HEK293 (cell line): ENCODE results near the gene SLC8A2.

ENCODE experiments used
- CTCF ChIA-PET: fragments of 350-600 bp; formaldehyde crosslinking; extraction: SDS; loops from one replicate; lab custom pipeline; 2021; ENCODE audit warnings: antibody characterized with exemption; lab: Yijun Ruan, JAX
- POLR2A ChIA-PET: fragments of 300-600 bp; formaldehyde crosslinking; extraction: SDS; loops from one replicate; lab custom pipeline; 2020; ENCODE audit warnings: antibody characterized with exemption, inconsistent platforms; lab: Yijun Ruan, JAX
- H3K27ac ChIP-seq: fragments of 200-500 bp; sonication (Bioruptor generic); 2 replicates; pipeline ENCODE4 v1.5.1; 2014; ENCODE audit warnings: low read depth, low read length, control low read depth, inconsistent platforms; ENCODE audit errors: extremely low read depth
- H3K36me3 ChIP-seq, 2 experiments: fragments of 200-500 bp in 1 of 2; sonication (Bioruptor generic) in 1 of 2; 1 replicate in 1 of 2; 2 replicates in 1 of 2; pipeline ENCODE4 v1.5.1; 2014 to 2017; ENCODE audit warnings: inconsistent platforms in 2 of 2, low read length in 2 of 2; ENCODE audit not compliant: control insufficient read depth in 2 of 2, insufficient read depth in 1 of 2
- H3K4me1 ChIP-seq: fragments of 200-500 bp; sonication (Bioruptor generic); 2 replicates; pipeline ENCODE4 v1.5.1; 2014; ENCODE audit warnings: mild to moderate bottlenecking, low read length, inconsistent platforms; ENCODE audit not compliant: control insufficient read depth, insufficient read depth
- H3K4me3 ChIP-seq: 2 replicates; pipeline ENCODE4 v1.5.1; 2011; ENCODE audit warnings: low read depth, mild to moderate bottlenecking, control low read depth, low read length, moderate library complexity
- H3K9me3 ChIP-seq: fragments of 200-500 bp; sonication (Bioruptor generic); 2 replicates; pipeline ENCODE4 v1.5.1; 2014; ENCODE audit warnings: low read depth, low read length, inconsistent platforms; ENCODE audit not compliant: control insufficient read depth, insufficient read depth
- EGR2 ChIP-seq: fragments of 450-650 bp; formaldehyde crosslinking; IDR thresholded peaks from 2 replicates; pipeline ENCODE4 v1.5.1; 2016; ENCODE audit warnings: low read depth, missing biosample characterization, missing genetic modification characterization
- HOXA7 ChIP-seq: sonication (generic); formaldehyde crosslinking; IDR thresholded peaks from 2 replicates; pipeline ENCODE4 v1.8.1; 2022; ENCODE audit warnings: missing genetic modification reagents, borderline replicate concordance
- KLF1 ChIP-seq: fragments of 450-650 bp; formaldehyde crosslinking; IDR thresholded peaks from 2 replicates; pipeline ENCODE4 v1.5.1; 2016; ENCODE audit warnings: missing biosample characterization, missing genetic modification characterization
- SCRT1 ChIP-seq: fragments of 450-650 bp; formaldehyde crosslinking; IDR thresholded peaks from 2 replicates; pipeline ENCODE4 v1.5.1; 2016; ENCODE audit warnings: missing biosample characterization, missing genetic modification characterization, borderline replicate concordance
- TRIM28 ChIP-seq: IDR thresholded peaks from 2 replicates; pipeline ENCODE4 v1.6.1; 2011; ENCODE audit warnings: low read length, control low read depth, borderline replicate concordance
- ZBTB1 ChIP-seq: fragments of 450-650 bp; formaldehyde crosslinking; IDR thresholded peaks from 2 replicates; pipeline ENCODE4 v1.5.1; 2016; ENCODE audit warnings: missing biosample characterization, missing genetic modification characterization
- ZFP37 ChIP-seq: fragments of 450-650 bp; formaldehyde crosslinking; IDR thresholded peaks from 2 replicates; pipeline ENCODE4 v1.5.1; 2016; ENCODE audit warnings: missing biosample characterization, missing genetic modification characterization
- ZNF114 ChIP-seq: fragments of 450-650 bp; formaldehyde crosslinking; IDR thresholded peaks from 2 replicates; pipeline ENCODE4 v1.5.0; 2017; ENCODE audit warnings: missing biosample characterization, missing genetic modification characterization
- ZNF138 ChIP-seq: fragments of 450-650 bp; formaldehyde crosslinking; IDR thresholded peaks from 2 replicates; pipeline ENCODE4 v1.5.1; 2016; ENCODE audit warnings: missing biosample characterization, missing genetic modification characterization, borderline replicate concordance
- ZNF202 ChIP-seq: fragments of 450-650 bp; formaldehyde crosslinking; IDR thresholded peaks from 2 replicates; pipeline ENCODE4 v1.5.1; 2016; ENCODE audit warnings: missing biosample characterization, missing genetic modification characterization, borderline replicate concordance
- ZNF223 ChIP-seq: fragments of 450-650 bp; formaldehyde crosslinking; IDR thresholded peaks from 2 replicates; pipeline ENCODE4 v1.5.1; 2016; ENCODE audit warnings: missing biosample characterization, missing genetic modification characterization
- ZNF248 ChIP-seq: fragments of 450-650 bp; formaldehyde crosslinking; IDR thresholded peaks from 2 replicates; pipeline ENCODE4 v1.5.1; 2017; ENCODE audit warnings: missing biosample characterization, missing genetic modification characterization
- ZNF426 ChIP-seq: fragments of 450-650 bp; formaldehyde crosslinking; IDR thresholded peaks from 2 replicates; pipeline ENCODE4 v1.5.1; 2017; ENCODE audit warnings: missing biosample characterization, missing genetic modification characterization, mild to moderate bottlenecking, inconsistent platforms, moderate library complexity
- ZNF433 ChIP-seq: fragments of 450-650 bp; formaldehyde crosslinking; IDR thresholded peaks from 2 replicates; pipeline ENCODE4 v1.5.1; 2016; ENCODE audit warnings: missing biosample characterization, missing genetic modification characterization, low read depth
- ZNF501 ChIP-seq: fragments of 450-650 bp; formaldehyde crosslinking; IDR thresholded peaks from 2 replicates; pipeline ENCODE4 v1.5.1; 2016; ENCODE audit warnings: missing biosample characterization, missing genetic modification characterization
- ZNF530 ChIP-seq: fragments of 450-650 bp; formaldehyde crosslinking; IDR thresholded peaks from 2 replicates; pipeline ENCODE4 v1.5.1; 2016; ENCODE audit warnings: low read depth, missing biosample characterization, missing genetic modification characterization
- ZNF654 ChIP-seq: fragments of 450-650 bp; formaldehyde crosslinking; IDR thresholded peaks from 2 replicates; pipeline ENCODE4 v1.5.1; 2016; ENCODE audit warnings: low read depth, missing biosample characterization, missing genetic modification characterization
- ZNF670 ChIP-seq: fragments of 450-650 bp; formaldehyde crosslinking; IDR thresholded peaks from 2 replicates; pipeline ENCODE4 v1.5.1; 2016; ENCODE audit warnings: missing biosample characterization, missing genetic modification characterization, low read depth
- ZSCAN4 ChIP-seq: fragments of 450-650 bp; formaldehyde crosslinking; IDR thresholded peaks from 2 replicates; pipeline ENCODE4 v1.5.1; 2017; ENCODE audit warnings: missing biosample characterization, missing genetic modification characterization
- ZSCAN5A ChIP-seq: fragments of 450-650 bp; formaldehyde crosslinking; IDR thresholded peaks from 2 replicates; pipeline ENCODE4 v1.5.1; 2016; ENCODE audit warnings: missing biosample characterization, missing genetic modification characterization
- TF ChIP-seq, protein P1 (sequence below): fragments of 450-650 bp; IDR thresholded peaks from 2 replicates; pipeline ENCODE4 v1.5.1; 2018; ENCODE audit warnings: missing biosample characterization, missing genetic modification characterization

Gene SLC8A2

GRCh38 chr19:47495478-47496372, 24.0 kb upstream of the SLC8A2 start:
- H3K9me3 ChIP-seq, result no peaks in the 10 kb centered on the region
- H3K27ac ChIP-seq, result no peak overlapping the region
- H3K4me3 ChIP-seq, result no peak overlapping the region
- CTCF ChIA-PET, result interaction anchor here (0.6 to 1.9 kb wide), 5 partner anchors 11 to 219 kb away, joined by 3 to 7 read pairs (median 3); partner anchors contain the start of genes DHX34 and KPTN
- H3K4me1 ChIP-seq, result no peaks in the 10 kb centered on the region
- TF ChIP-seq ZNF223 (tag by site-specific recombination), result no peak
- TF ChIP-seq ZNF426, result no peak
- TF ChIP-seq, all 188 proteins: peak for 0
- POLR2A ChIA-PET, result interaction anchor here (2.6 kb wide), 1 partner anchor 12 kb away, joined by 10 read pairs; the partner anchor contains the start of gene KPTN
- peaks cover 0 to 87% of the 10 kb centered on the region in 2 experiments; a peak in 1 of 3 replicates for H3K36me3 ChIP-seq

- H3K27ac ChIP-seq, result no peak overlapping the region
- H3K36me3 ChIP-seq, result peaks cover 7 to 87% of the 10 kb centered on the region in 2 experiments; a peak in 2 of 3 replicates
- ChIA-PET CTCF (interaction anchor here (0.6 to 1.6 kb wide), 3 partner anchors 10 to 215 kb away, joined by 3 read pairs; no protein-coding TSS in a partner anchor), POLR2A (interaction anchor here (0.7 to 2.6 kb wide), 3 partner anchors 11 to 160 kb away, joined by 4 to 10 read pairs (median 8); partner anchors contain the start of gene KPTN)
- H3K9me3 ChIP-seq, result no peaks in the 10 kb centered on the region
- H3K4me1 ChIP-seq, result no peaks in the 10 kb centered on the region
- TF ChIP-seq ZNF530, result no peak
- peak; percentile 34; the same call in 1 of the 2 replicates for TF ChIP-seq KLF1
- no peak overlapping the region for H3K4me3 ChIP-seq
Observed at GRCh38 chr19:47494729-47495128, 23.0 kb upstream of the SLC8A2 start.

DNA sequence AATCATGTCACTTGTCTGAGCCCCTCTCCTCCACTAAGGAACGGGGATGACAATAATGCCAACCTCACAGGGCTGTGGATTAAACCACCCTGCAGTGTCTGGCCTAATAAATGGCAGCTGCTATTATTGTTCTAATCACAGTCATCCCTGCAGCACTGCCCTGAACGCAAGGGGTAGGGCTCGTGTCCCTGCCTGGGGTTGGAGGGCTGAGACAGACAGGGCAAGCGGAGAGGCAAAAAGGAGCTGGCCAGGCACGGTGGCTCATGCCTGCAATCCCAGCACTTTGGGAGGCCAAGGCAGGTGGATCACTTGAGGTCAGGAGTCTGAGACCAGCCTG, 22.5 kb upstream of the SLC8A2 start:
- CTCF ChIA-PET, result interaction anchor here (0.6 to 1.5 kb wide), 2 partner anchors 9 to 216 kb away, joined by 3 read pairs; no protein-coding TSS in a partner anchor
- TF ChIP-seq HOXA7 (no peak), ZFP37 (no peak)
- TF ChIP-seq, protein P1, sequence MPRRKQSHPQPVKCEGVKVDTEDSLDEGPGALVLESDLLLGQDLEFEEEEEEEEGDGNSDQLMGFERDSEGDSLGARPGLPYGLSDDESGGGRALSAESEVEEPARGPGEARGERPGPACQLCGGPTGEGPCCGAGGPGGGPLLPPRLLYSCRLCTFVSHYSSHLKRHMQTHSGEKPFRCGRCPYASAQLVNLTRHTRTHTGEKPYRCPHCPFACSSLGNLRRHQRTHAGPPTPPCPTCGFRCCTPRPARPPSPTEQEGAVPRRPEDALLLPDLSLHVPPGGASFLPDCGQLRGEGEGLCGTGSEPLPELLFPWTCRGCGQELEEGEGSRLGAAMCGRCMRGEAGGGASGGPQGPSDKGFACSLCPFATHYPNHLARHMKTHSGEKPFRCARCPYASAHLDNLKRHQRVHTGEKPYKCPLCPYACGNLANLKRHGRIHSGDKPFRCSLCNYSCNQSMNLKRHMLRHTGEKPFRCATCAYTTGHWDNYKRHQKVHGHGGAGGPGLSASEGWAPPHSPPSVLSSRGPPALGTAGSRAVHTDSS, result no peak
- Histone ChIP-seq H3K9me3 (no peaks in the 10 kb centered on the region), H3K4me1 (no peaks in the 10 kb centered on the region), H3K36me3 (peaks cover 7 to 87% of the 10 kb centered on the region in 2 experiments; a peak in 2 of 3 replicates), H3K4me3 (no peak overlapping the region), H3K27ac (no peak overlapping the region)
- POLR2A ChIA-PET, result interaction anchor here (0.7 to 2.6 kb wide), 3 partner anchors 10 to 160 kb away, joined by 4 to 10 read pairs (median 8); partner anchors contain the start of gene KPTN

GRCh38 chr19:47493378-47494210, 21.9 kb upstream of the SLC8A2 start:
- ChIA-PET CTCF (interaction anchor here (1.5 kb wide), 1 partner anchor 9 kb away, joined by 3 read pairs; no protein-coding TSS in a partner anchor), POLR2A (interaction anchor here (0.7 to 1.2 kb wide), 2 partner anchors 18 to 159 kb away, joined by 4 to 8 read pairs; no protein-coding TSS in a partner anchor)
- no peak overlapping the region for H3K27ac ChIP-seq
- no peak overlapping the region for H3K4me3 ChIP-seq
- no peaks in the 10 kb centered on the region for H3K9me3 ChIP-seq
- peaks cover 7 to 86% of the 10 kb centered on the region in 2 experiments; a peak in 2 of 3 replicates for H3K36me3 ChIP-seq
- H3K4me1 ChIP-seq, result no peaks in the 10 kb centered on the region
- TF ChIP-seq ZSCAN4 (tag by site-specific recombination) (no peak), ZNF654 (tag by site-specific recombination) (no peak), ZNF138 (no peak), EGR2 (no peak), ZBTB1 (tag by site-specific recombination) (no peak), ZNF248 (no peak), ZNF202 (tag by site-specific recombination) (no peak), ZSCAN5A (tag by site-specific recombination) (no peak), ZNF433 (tag by site-specific recombination) (no peak), ZNF670 (tag by site-specific recombination) (no peak), TRIM28 (no peak), ZNF114 (tag by site-specific recombination) (no peak), ZNF501 (tag by site-specific recombination) (no peak), SCRT1 (tag by site-specific recombination) (no peak)
